Liver (tissue), 2 donors: ENCODE results near the gene KIN.

Experiments
- YY1 ChIP-seq: IDR thresholded peaks from 2 replicates; pipeline ENCODE4 v1.6.1; 2016; ENCODE audit warnings: antibody characterized with exemption, mild to moderate bottlenecking
- TF ChIP-seq, protein P1 (sequence below): fragments of 150-350 bp; IDR thresholded peaks from 2 replicates; pipeline ENCODE4 v1.5.1; 2017; ENCODE audit warnings: improper control_type of control experiment, low read depth, low read length; ENCODE audit not compliant: missing input control
- donor health status: healthy.

DNA sequence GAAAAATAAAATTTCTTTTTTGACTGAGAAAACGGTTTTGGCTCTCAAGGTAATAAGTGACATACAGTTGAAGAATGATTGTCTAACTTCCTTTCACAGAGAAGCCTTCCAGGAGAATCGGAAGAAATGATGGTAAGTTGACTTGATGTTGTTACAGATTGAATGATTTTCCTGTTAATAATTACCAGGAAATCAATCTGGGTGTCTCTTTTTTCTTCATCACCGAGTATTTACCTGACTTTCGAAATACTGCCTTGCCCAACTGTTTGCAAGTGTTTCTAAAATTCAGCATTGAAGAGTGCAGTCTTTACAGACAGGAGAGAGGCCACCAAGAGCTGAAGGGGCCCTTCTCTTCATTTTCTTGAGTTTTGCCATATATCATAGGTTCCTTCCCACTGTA is 80.7 kb downstream of the KIN start:
- TF ChIP-seq YY1: peak; percentile 35
- TF ChIP-seq, protein P1, sequence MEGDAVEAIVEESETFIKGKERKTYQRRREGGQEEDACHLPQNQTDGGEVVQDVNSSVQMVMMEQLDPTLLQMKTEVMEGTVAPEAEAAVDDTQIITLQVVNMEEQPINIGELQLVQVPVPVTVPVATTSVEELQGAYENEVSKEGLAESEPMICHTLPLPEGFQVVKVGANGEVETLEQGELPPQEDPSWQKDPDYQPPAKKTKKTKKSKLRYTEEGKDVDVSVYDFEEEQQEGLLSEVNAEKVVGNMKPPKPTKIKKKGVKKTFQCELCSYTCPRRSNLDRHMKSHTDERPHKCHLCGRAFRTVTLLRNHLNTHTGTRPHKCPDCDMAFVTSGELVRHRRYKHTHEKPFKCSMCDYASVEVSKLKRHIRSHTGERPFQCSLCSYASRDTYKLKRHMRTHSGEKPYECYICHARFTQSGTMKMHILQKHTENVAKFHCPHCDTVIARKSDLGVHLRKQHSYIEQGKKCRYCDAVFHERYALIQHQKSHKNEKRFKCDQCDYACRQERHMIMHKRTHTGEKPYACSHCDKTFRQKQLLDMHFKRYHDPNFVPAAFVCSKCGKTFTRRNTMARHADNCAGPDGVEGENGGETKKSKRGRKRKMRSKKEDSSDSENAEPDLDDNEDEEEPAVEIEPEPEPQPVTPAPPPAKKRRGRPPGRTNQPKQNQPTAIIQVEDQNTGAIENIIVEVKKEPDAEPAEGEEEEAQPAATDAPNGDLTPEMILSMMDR: no peak
